ENCODE data around the gene GPD2. TPM values are rescaled to one million over a fixed set of nuclear protein-coding genes. Genes with fewer than 3 reads are reported as not detected.

The GPD2 gene
- total and polyA plus RNA-seq, 10 of the 15 experiments (the other 5 are each of a cell fraction or from before 2014, with no cell fraction given), result 10.0 to 73.5 (median 43.4) TPM

DNA sequence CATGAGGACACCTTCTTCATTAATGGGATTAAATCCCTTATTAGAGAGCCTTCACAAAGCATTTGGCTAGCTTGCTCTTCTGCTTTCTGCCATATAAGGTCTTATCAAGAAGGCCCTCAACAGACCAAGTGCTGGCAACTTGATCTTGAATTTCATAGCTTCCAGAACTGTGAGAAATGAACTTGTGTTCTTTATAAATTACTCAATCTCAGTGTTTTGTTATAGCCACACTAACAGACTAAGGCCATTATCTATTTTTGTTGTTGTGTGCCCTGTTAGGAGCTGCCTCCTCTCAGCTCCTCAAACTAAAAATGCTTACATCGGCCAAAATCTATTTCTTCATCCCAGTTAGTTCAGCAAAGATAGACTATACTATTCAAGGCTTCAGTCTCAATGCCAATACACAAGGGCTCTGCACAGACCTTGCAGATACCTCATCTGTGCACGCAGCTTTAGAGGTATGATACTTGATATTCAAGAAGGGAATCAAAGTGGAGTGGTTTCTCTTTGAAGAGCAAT is 182.9 kb downstream of the GPD2 start:
- 34% methylated on average over 2 of the region's 2 CpGs for WGBS (ENCODE audit: insufficient coverage, insufficient replicate concordance, low lambda C conversion rate, missing lambda C conversion rate)
- SMC1A ChIA-PET (ENCODE audit: uncharacterized antibody, unreplicated experiment), result interaction anchor here (1.0 kb wide), 1 partner anchor 16 kb away, joined by 3 read pairs; no protein-coding TSS in a partner anchor
- Histone ChIP-seq H3K4me2 (ENCODE audit: control insufficient read depth, insufficient read depth) (no peak overlapping the region), H4K20me1 (ENCODE audit: control insufficient read depth, insufficient read depth) (no peaks in the 10 kb centered on the region), H3K36me3 (ENCODE audit: control insufficient read depth in 2 of 2, insufficient read depth in 2 of 2, low read length in 1 of 2) (no peaks in the 10 kb centered on the region), H3K9me3 (replicated peaks; ENCODE audit: control insufficient read depth, insufficient read depth, low read length) (no peaks in the 10 kb centered on the region), H3K4me3 (no peak overlapping the region), H3K27ac (ENCODE audit: control insufficient read depth, insufficient read depth) (no peak overlapping the region), H3K79me2 (ENCODE audit: control insufficient read depth, insufficient read depth, low read length) (no peaks in the 10 kb centered on the region), H2AFZ (ENCODE audit: control insufficient read depth, low read depth, low read length) (no peak overlapping the region), H3K27me3 (replicated peaks in 1 of 2; ENCODE audit: control insufficient read depth in 2 of 2, insufficient read depth in 2 of 2, low read length in 1 of 2) (no peaks in the 10 kb centered on the region), H3K9ac (ENCODE audit: control insufficient read depth, insufficient read depth, low read length) (no peak overlapping the region), H3K4me1 (ENCODE audit: control insufficient read depth, insufficient read depth, low read length) (no peaks in the 10 kb centered on the region)
- no peak for FAIRE-seq
- BruUV-seq (replicated peaks), result no TSS peak
- no peak for ATAC-seq
- in situ Hi-C loops (cut with MboI) (no loop called here), intact Hi-C loops (cut with micrococcal nuclease; ENCODE audit: unreplicated experiment) (no loop called here)
- DNase-seq (ENCODE audit: low read depth, low spot score), result no peak
- CTCF ChIA-PET, result no interaction called here
- no peak for TF ChIP-seq SMAD5 (IDR thresholded peaks at IDR 0.05; ENCODE audit: low read depth)
- TF ChIP-seq EGR1 (IDR thresholded peaks at IDR 0.05; ENCODE audit: borderline replicate concordance in 1 of 2, low read depth in 2 of 2, low read length in 2 of 2), result no peak
- no peak for TF ChIP-seq EZH2 (IDR thresholded peaks at IDR 0.05; ENCODE audit: borderline replicate concordance, control insufficient read depth, low read depth, low read length)
- TF ChIP-seq ZNF622 (IDR thresholded peaks at IDR 0.05), result no peak
- TF ChIP-seq MLLT1 (IDR thresholded peaks at IDR 0.05), result no peak
- TF ChIP-seq ZBTB40 (IDR thresholded peaks at IDR 0.05; ENCODE audit: borderline replicate concordance), result no peak
- no peak for TF ChIP-seq KLF5 (IDR thresholded peaks at IDR 0.05; ENCODE audit: partially characterized antibody)
- TF ChIP-seq DPF2 (IDR thresholded peaks at IDR 0.05), result no peak
- no peak for TF ChIP-seq FOS (IDR thresholded peaks at IDR 0.05; ENCODE audit: borderline replicate concordance, extremely low read depth, insufficient read length)
- no peak for TF ChIP-seq ZNF274 (IDR thresholded peaks at IDR 0.05; ENCODE audit: insufficient read depth, insufficient read length)
- TF ChIP-seq SPI1 (IDR thresholded peaks at IDR 0.05; ENCODE audit: borderline replicate concordance, insufficient read depth, low read depth, low read length), result no peak
- no peak for TF ChIP-seq KAT2A (conservative IDR thresholded peaks at IDR 0.05; ENCODE audit: control insufficient read depth, low read depth, low read length)
- TF ChIP-seq CREM (IDR thresholded peaks at IDR 0.05; ENCODE audit: low read depth), result no peak
- TF ChIP-seq NR2C2 (IDR thresholded peaks at IDR 0.05; ENCODE audit: borderline replicate concordance, control insufficient read depth, insufficient read length, low read depth), result no peak
- TF ChIP-seq, protein P1, sequence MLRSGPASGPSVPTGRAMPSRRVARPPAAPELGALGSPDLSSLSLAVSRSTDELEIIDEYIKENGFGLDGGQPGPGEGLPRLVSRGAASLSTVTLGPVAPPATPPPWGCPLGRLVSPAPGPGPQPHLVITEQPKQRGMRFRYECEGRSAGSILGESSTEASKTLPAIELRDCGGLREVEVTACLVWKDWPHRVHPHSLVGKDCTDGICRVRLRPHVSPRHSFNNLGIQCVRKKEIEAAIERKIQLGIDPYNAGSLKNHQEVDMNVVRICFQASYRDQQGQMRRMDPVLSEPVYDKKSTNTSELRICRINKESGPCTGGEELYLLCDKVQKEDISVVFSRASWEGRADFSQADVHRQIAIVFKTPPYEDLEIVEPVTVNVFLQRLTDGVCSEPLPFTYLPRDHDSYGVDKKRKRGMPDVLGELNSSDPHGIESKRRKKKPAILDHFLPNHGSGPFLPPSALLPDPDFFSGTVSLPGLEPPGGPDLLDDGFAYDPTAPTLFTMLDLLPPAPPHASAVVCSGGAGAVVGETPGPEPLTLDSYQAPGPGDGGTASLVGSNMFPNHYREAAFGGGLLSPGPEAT (IDR thresholded peaks at IDR 0.05; ENCODE audit: low read depth), result no peak
- no peak for TF ChIP-seq RAD21 (IDR thresholded peaks at IDR 0.05; ENCODE audit: insufficient read depth, low read depth, low read length)
- no peak for TF ChIP-seq PAX8 (IDR thresholded peaks at IDR 0.05)
- POLR2A ChIA-PET, result interaction anchor here (0.6 kb wide), 1 partner anchor 138 kb away, joined by 3 read pairs; no protein-coding TSS in a partner anchor
- RAD21 ChIA-PET (ENCODE audit: unreplicated experiment), result no interaction called here

All from GM12878 (cell line).